Adrenal gland (tissue), 12 donors: ENCODE results near the gene KIF15. TPM values are rescaled to one million over a fixed set of nuclear protein-coding genes. Genes with fewer than 3 reads are reported as not detected.

Source experiments
- DNase-seq, 7 donors: peaks; one replicate each; pipeline ENCODE4 v3.0.0-alpha.2; 2019 to 2020
- H3K27ac ChIP-seq, 5 donors: fragments of 200-600 bp; sonication (generic) in 4 of 5; 1 replicate in 3 of 5; 2 replicates in 2 of 5; pipeline versions ENCODE4 v1.5.1 to v1.8.0; 2016 to 2020; ENCODE audit warnings: mild to moderate bottlenecking in 1 of 5
- H3K27me3 ChIP-seq: fragments of 200-600 bp; 2 replicates; pipeline ENCODE4 v1.8.0; 2021
- H3K36me3 ChIP-seq, 2 donors: fragments of 200-600 bp; replicated peaks in 1 of 2; 1 replicate in 1 of 2; 2 replicates in 1 of 2; pipeline versions ENCODE4 v1.5.1 to v1.8.0; 2018 to 2022
- H3K4me1 ChIP-seq, 2 donors: fragments of 200-600 bp; replicated peaks in 1 of 2; 1 replicate in 1 of 2; 2 replicates in 1 of 2; pipeline versions ENCODE4 v1.5.1 to v1.8.0; 2018 to 2021
- H3K4me3 ChIP-seq, 4 donors: fragments of 200-600 bp; sonication (generic) in 3 of 4; one replicate each; pipeline ENCODE4 v1.5.1; 2016 to 2018
- H3K9me3 ChIP-seq, 3 donors: fragments of 200-600 bp; sonication (generic) in 1 of 3; replicated peaks in 1 of 3; 1 replicate in 2 of 3; 2 replicates in 1 of 3; pipeline versions ENCODE4 v1.5.1 to v1.8.0; 2016 to 2021
- POLR2A ChIP-seq, 2 donors: fragments of 450-650 bp; IDR thresholded peaks; one replicate each; pipeline ENCODE4 v1.6.1; 2017; ENCODE audit warnings: antibody characterized with exemption in 2 of 2, mild to moderate bottlenecking in 2 of 2, moderate library complexity in 1 of 2
- WGBS, 4 donors: extraction: QIAGEN DNeasy Blood & Tissue Kit in 2 of 4; methylation state at CpG; one replicate each; pipeline versions ENCODE4 v1.1.5 to v1.1.7; 2013 to 2017; 5-methylcytosine and 5-hydroxymethylcytosine counted together
- intact Hi-C, 2 donors: fragments of 100-400 bp; cut with DNase I; formaldehyde crosslinking; loops; one replicate each; pipeline versions ENCODE4 v1.14.1 to v1.15.0; 2022 to 2023
- polyA plus RNA-seq, 3 donors: library from polyadenylated mRNA; stranded (reverse); fragments of 200-250 nt in 2 of 3; fragments of 350-450 nt in 1 of 3; fragmentation: Illumina TruSeq in 1 of 3; extraction: RNeasy Lipid Tissue Mini Kit (QIAGEN cat#74804) in 1 of 3; gene quantifications; one replicate each; pipeline ENCODE4 v1.2.3, GENCODE V29; 2013 to 2014
- total RNA-seq, 9 donors: library from RNA; depleted of rRNA in 4 of 9; stranded (reverse); fragments of >200 nt in 4 of 9; fragments of 120-200 nt in 1 of 9; fragmentation: NEBNext Ultra II Directional in 1 of 9; extraction: Animal tissue kit (Norgen Biotek cat#: 25700) in 1 of 9; gene quantifications; one replicate each; pipeline versions ENCODE4 v1.1.0 to v1.2.4, GENCODE V29; 2013 to 2023
- TF ChIP-seq, protein P1 (sequence below), 6 experiments: fragments of 450-650 bp in 4 of 6; fragments of 200-600 bp in 2 of 6; sonication (generic) in 1 of 6; IDR thresholded peaks; 1 replicate in 5 of 6; 2 replicates in 1 of 6; pipeline versions ENCODE4 v1.5.1 to v1.8.0; 2016 to 2021; ENCODE audit warnings: antibody characterized with exemption in 6 of 6, mild to moderate bottlenecking in 2 of 6, moderate library complexity in 1 of 6
- donor health status: healthy with polysubstance abuse.
- donor health status: Bipolar disorder and iron deficiency.
- donor health status: DM: yes; HTN: yes; CAD: no.
- donor health status: DM: no; HTN: no; CAD: no.
- donor health status: DM: no; HTN: no; CAD: no.
- donor health status: DM: yes; HTN: yes; CAD: no.

Gene KIF15
- total and polyA plus RNA-seq, 12 donors = 0.20 to 10.2 (median 0.65) TPM

DNA sequence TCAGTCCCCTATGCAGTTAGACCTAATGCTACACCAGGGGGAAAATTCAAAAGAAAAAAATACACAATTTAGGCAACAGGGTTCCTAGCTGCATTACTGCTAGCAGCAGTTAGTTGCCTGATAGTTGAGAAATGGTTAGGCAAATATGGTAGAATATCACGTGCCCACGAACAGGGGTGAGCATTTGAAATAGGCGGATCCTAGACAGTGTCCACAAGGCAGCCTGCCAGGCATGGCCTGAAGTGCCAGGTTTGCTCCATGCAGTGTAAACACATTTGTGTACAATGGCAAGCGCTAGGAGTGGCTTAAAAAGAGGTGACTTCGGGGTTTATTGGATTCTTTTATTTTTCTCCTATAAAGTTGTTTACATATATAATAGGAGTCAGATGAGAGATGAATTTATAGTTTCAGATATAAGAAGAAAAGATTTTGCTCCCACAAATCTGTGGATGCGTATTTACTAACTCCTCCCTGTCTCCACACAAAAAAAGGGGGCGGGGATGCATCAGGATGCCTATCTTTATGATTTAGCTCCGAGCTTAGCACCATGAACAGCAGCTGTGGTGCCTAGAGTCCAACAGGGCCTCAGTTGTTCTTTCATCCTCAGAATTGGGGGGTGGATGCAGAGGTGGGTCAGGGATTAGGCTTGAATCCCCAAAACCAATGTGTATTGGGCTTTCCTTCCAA is 108.9 kb downstream of the KIF15 start:
- Histone ChIP-seq H3K27me3 (no peaks in the 10 kb centered on the region), H3K9me3 (no peaks in the 10 kb centered on the region), H3K27ac (no peak overlapping the region), H3K4me3 (no peak overlapping the region), H3K36me3 (no peaks in the 10 kb centered on the region), H3K4me1 (no peaks in the 10 kb centered on the region)
- TF ChIP-seq, protein P1, sequence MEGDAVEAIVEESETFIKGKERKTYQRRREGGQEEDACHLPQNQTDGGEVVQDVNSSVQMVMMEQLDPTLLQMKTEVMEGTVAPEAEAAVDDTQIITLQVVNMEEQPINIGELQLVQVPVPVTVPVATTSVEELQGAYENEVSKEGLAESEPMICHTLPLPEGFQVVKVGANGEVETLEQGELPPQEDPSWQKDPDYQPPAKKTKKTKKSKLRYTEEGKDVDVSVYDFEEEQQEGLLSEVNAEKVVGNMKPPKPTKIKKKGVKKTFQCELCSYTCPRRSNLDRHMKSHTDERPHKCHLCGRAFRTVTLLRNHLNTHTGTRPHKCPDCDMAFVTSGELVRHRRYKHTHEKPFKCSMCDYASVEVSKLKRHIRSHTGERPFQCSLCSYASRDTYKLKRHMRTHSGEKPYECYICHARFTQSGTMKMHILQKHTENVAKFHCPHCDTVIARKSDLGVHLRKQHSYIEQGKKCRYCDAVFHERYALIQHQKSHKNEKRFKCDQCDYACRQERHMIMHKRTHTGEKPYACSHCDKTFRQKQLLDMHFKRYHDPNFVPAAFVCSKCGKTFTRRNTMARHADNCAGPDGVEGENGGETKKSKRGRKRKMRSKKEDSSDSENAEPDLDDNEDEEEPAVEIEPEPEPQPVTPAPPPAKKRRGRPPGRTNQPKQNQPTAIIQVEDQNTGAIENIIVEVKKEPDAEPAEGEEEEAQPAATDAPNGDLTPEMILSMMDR (IDR thresholded peaks at IDR 0.05) = no peak
- no peak for TF ChIP-seq POLR2A (IDR thresholded peaks at IDR 0.05)
- intact Hi-C loops = no loop called here
- WGBS, 4 donors = 77 to 87% (median 82%) methylated on average over 8 of the region's 8 CpGs
- DNase-seq = no peak

GRCh38 chr3:44874308-44874707 is 112.7 kb downstream of the KIF15 start, which contains the start of gene TGM4:
TGM4 (plus strand) TSS chr3:44874608; CDS start chr3:44874679, 71 bp downstream.
- no peaks in the 10 kb centered on the region for H3K9me3 ChIP-seq
- H3K36me3 ChIP-seq = no peaks in the 10 kb centered on the region
- no peak for TF ChIP-seq POLR2A (IDR thresholded peaks at IDR 0.05)
- TF ChIP-seq, protein P1 (IDR thresholded peaks at IDR 0.05) = no peak
- H3K27ac ChIP-seq = no peak within 1 kb of the TSS
- intact Hi-C loops = no loop called here
- DNase-seq = no peak
- WGBS, 4 donors = 68 to 83% (median 79%) methylated on average over 5 of the region's 5 CpGs
- H3K27me3 ChIP-seq = no peaks in the 10 kb centered on the region
- H3K4me1 ChIP-seq = no peaks in the 10 kb centered on the region
- H3K4me3 ChIP-seq = no peak within 1 kb of the TSS

- H3K4me1 ChIP-seq = no peaks in the 10 kb centered on the region
- H3K27ac ChIP-seq = no peak overlapping the region
- H3K9me3 ChIP-seq = no peaks in the 10 kb centered on the region
- TF ChIP-seq POLR2A (IDR thresholded peaks at IDR 0.05) = no peak
- TF ChIP-seq, protein P1 (IDR thresholded peaks at IDR 0.05) = no peak
- DNase-seq = no peak
- 76 to 86% (median 80%) methylated on average over 2 to 3 of the region's 3 CpGs for WGBS, 4 donors
- intact Hi-C loops = no loop called here
- H3K27me3 ChIP-seq = no peaks in the 10 kb centered on the region
- H3K4me3 ChIP-seq = no peak overlapping the region
- H3K36me3 ChIP-seq = no peaks in the 10 kb centered on the region
These were observed 114.0 kb downstream of the KIF15 start for GRCh38 chr3:44875596-44875995.

DNA sequence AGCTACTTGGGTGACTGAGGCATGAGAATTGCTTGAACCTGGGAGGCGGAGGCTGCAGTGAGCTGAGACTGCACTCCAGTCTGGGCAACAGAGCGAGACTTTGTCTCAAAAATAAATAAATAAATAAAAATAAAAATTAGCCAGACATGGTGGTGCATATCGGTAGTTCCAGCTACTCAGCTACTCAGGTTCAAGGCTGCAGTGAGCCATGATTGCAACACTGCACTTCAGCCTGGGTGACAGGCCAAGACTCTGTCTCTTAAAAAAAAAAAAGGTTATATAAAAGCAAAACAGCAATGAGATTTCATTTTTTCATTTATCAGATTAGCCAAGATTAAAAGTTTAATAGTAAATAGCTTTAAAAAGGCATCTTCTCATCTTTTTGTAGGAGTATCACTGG is 115.7 kb downstream of the KIF15 start:
- H3K36me3 ChIP-seq = no peaks in the 10 kb centered on the region
- no peak overlapping the region for H3K27ac ChIP-seq
- intact Hi-C loops = no loop called here
- WGBS, 4 donors = 72 to 78% (median 75%) methylated on average over 3 of the region's 3 CpGs
- peak in 6 of 7 donors; percentile 29 to 62 (median 47) for DNase-seq
- H3K4me3 ChIP-seq = no peak overlapping the region
- H3K27me3 ChIP-seq = no peaks in the 10 kb centered on the region
- no peaks in the 10 kb centered on the region for H3K9me3 ChIP-seq
- no peaks in the 10 kb centered on the region for H3K4me1 ChIP-seq
- TF ChIP-seq, protein P1 (IDR thresholded peaks at IDR 0.05) = no peak
- no peak for TF ChIP-seq POLR2A (IDR thresholded peaks at IDR 0.05)
